WTC11 (cell line): ENCODE data around the gene AGBL2.

Source experiments
- FOXJ3 ChIP-seq: sonication (generic); formaldehyde crosslinking; IDR thresholded peaks from 2 replicates; pipeline ENCODE4 v1.9.0; 2021; ENCODE audit warnings: missing genetic modification reagents, mild to moderate bottlenecking, borderline replicate concordance
- FOXP1 ChIP-seq: sonication (generic); formaldehyde crosslinking; IDR thresholded peaks from 2 replicates; pipeline ENCODE4 v1.8.0; 2022; ENCODE audit warnings: missing genetic modification reagents, mild to moderate bottlenecking, moderate library complexity, borderline replicate concordance
- JUN ChIP-seq: sonication (generic); formaldehyde crosslinking; IDR thresholded peaks from 2 replicates; pipeline ENCODE4 v1.8.0; 2023; ENCODE audit warnings: mild to moderate bottlenecking, missing genetic modification reagents
- ZBTB21 ChIP-seq: sonication (generic); formaldehyde crosslinking; IDR thresholded peaks from 2 replicates; pipeline ENCODE4 v1.8.1; 2023; ENCODE audit warnings: mild to moderate bottlenecking, missing genetic modification reagents, borderline replicate concordance
- TF ChIP-seq, protein P1 (sequence below): fragments of 200-600 bp; IDR thresholded peaks from 2 replicates; pipeline ENCODE4 v1.8.0; 2022; ENCODE audit warnings: antibody characterized with exemption
- TF ChIP-seq, protein P2 (sequence below): sonication (generic); formaldehyde crosslinking; IDR thresholded peaks from 2 replicates; pipeline ENCODE4 v1.8.0; 2022; ENCODE audit warnings: mild to moderate bottlenecking, missing genetic modification reagents
- TF ChIP-seq, protein P3 (sequence below): sonication (generic); formaldehyde crosslinking; IDR thresholded peaks from 2 replicates; pipeline ENCODE4 v1.8.0; 2022; ENCODE audit warnings: mild to moderate bottlenecking, missing genetic modification reagents
- TF ChIP-seq, protein P4 (sequence below): sonication (generic); formaldehyde crosslinking; conservative IDR thresholded peaks from 2 replicates; pipeline ENCODE4 v1.8.1; 2022; ENCODE audit warnings: mild to moderate bottlenecking, missing genetic modification reagents

DNA sequence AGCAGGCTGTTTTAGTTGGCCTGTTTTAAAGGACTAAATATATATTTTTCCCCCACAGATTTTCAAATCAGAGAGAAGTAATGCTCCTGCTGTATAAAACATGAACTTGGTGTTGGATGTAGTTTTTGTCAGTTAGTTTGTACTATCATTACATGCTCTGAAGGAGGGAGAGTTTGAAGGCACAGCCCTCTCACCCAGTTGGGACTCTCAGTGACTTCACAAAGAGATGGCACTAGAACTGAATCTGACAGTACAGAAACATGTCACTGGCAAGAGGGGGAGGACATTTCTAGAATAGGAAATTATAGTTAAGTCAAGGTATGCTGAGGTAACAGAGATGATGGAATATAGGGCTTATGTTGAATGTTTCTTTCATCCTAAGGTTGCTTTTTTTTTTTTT is 99.9 kb downstream of the AGBL2 start:
- TF ChIP-seq, protein P1, sequence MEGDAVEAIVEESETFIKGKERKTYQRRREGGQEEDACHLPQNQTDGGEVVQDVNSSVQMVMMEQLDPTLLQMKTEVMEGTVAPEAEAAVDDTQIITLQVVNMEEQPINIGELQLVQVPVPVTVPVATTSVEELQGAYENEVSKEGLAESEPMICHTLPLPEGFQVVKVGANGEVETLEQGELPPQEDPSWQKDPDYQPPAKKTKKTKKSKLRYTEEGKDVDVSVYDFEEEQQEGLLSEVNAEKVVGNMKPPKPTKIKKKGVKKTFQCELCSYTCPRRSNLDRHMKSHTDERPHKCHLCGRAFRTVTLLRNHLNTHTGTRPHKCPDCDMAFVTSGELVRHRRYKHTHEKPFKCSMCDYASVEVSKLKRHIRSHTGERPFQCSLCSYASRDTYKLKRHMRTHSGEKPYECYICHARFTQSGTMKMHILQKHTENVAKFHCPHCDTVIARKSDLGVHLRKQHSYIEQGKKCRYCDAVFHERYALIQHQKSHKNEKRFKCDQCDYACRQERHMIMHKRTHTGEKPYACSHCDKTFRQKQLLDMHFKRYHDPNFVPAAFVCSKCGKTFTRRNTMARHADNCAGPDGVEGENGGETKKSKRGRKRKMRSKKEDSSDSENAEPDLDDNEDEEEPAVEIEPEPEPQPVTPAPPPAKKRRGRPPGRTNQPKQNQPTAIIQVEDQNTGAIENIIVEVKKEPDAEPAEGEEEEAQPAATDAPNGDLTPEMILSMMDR = no peak
- TF ChIP-seq FOXP1 (CRISPR knock-in tag) (no peak), JUN (CRISPR knock-in tag) (no peak), FOXJ3 (no peak), ZBTB21 (CRISPR knock-in tag) (no peak)
- TF ChIP-seq, protein P2, sequence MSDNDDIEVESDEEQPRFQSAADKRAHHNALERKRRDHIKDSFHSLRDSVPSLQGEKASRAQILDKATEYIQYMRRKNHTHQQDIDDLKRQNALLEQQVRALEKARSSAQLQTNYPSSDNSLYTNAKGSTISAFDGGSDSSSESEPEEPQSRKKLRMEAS (CRISPR knock-in tag) = no peak
- TF ChIP-seq, protein P3, sequence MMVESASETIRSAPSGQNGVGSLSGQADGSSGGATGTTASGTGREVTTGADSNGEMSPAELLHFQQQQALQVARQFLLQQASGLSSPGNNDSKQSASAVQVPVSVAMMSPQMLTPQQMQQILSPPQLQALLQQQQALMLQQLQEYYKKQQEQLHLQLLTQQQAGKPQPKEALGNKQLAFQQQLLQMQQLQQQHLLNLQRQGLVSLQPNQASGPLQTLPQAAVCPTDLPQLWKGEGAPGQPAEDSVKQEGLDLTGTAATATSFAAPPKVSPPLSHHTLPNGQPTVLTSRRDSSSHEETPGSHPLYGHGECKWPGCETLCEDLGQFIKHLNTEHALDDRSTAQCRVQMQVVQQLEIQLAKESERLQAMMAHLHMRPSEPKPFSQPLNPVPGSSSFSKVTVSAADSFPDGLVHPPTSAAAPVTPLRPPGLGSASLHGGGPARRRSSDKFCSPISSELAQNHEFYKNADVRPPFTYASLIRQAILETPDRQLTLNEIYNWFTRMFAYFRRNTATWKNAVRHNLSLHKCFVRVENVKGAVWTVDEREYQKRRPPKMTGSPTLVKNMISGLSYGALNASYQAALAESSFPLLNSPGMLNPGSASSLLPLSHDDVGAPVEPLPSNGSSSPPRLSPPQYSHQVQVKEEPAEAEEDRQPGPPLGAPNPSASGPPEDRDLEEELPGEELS (CRISPR knock-in tag) = no peak
- TF ChIP-seq, protein P4, sequence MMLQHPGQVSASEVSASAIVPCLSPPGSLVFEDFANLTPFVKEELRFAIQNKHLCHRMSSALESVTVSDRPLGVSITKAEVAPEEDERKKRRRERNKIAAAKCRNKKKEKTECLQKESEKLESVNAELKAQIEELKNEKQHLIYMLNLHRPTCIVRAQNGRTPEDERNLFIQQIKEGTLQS = no peak
